ENCODE data around the gene OR1L8.
"Not testable (repeated sequence)": the region's sequence is repeated elsewhere in the genome, so short reads cannot be mapped to it uniquely, and the experiment has no call there.

OR1L8 gene

DNA sequence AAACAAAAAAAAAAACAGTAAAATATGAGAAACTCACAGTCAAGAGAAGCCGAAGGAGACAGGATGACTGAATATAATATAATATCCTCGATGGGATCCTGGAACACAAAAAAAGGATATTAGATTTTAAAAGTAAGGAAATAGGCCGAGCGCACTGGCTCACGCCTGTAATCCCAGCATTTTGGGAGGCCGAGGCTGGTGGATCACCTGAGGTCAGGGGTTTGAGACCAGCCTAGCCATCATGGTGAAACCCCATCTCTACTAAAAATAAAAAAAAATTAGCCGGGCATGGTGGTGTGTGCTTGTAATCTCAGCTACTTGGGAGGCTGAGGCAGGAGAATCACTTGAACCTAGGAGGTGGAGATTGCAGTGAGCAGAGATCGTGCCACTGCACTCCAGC, at the start of gene OR1L8:
Gene OR1L8, minus strand, starts transcription at position 101 of the 400 bp plus-strand sequence. CDS start 14,907 bp downstream, outside the sequence.
- not testable (repeated sequence) for DNase-seq

GRCh38 chr9:122619996-122620395, 36.8 kb upstream of the OR1L8 start:
- no peak for DNase-seq

GRCh38 chr9:122614362-122614761, 31.2 kb upstream of the OR1L8 start, which contains the start of gene OR1Q1:
TSS of gene OR1Q1 (plus strand) at chr9:122614738. CDS start at chr9:122614738, 0 bp downstream.
- no peak for DNase-seq

DNA sequence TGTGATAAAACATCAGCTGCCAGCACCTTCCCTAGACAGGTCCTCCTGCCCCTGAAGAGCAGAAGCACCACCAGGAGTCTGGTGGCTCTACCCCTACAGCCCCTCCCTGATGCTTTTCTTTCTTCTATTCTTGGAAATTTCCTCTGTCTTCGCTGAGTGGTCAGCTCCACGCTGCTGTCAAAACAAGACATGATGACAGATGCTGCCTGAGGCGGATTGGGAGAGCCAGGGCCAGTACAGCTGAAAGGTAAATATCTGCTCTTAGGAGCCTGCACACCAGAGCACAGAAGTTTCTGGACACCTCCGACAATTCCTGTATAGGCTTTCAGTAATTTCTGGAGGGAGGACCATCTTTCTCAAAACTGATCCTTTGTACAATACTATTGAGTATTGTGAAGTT, 26.6 kb upstream of the OR1L8 start:
- no peak for DNase-seq

GRCh38 chr9:122606587-122606986, 23.4 kb upstream of the OR1L8 start:
- no peak for DNase-seq

- DNase-seq, result no peak
Observed at GRCh38 chr9:122605691-122606090, 22.5 kb upstream of the OR1L8 start.

- DNase-seq, result peak; percentile 4
Observed at GRCh38 chr9:122580360-122580759, 2.8 kb downstream of the OR1L8 start.

DNA sequence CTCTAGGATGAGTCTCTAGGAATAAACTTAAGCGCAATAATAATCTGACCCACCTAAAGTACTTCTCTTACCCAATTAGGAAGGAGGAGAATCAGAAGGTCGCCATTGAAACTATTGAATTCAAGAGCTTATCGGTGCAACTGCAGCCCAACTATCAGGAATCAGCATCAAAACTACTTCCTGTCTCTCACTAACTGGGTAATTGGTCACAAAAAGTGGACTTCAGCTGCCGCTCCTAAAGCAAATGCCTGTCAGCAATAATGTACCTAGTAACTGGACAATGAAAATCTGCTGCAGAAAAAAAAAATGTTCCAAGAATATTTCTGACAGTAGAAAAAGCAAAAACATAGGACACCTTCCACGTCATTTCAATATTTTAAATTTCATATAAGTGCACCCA, 3.3 kb downstream of the OR1L8 start:
- no peak for DNase-seq

DNA sequence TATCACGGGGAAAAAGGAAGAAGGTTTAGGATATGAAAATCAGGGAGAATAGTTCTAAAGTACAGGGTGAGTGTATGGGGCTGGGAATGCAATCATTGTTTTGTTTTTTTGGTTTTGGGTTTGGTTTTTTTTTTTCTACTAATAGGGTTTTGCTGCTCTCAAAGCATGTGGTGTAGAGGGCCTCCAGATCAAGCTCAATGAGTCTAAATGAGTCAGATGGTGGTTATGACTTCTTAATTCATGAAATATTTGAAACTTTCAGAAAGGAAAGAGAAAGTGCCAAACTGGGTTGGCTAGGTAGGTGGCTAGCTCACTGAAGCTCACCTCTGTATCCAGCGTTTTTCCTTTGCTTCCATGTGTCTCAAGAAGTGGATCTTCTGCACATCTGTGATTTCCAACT, 10.7 kb downstream of the OR1L8 start:
- no peak for DNase-seq

DNA sequence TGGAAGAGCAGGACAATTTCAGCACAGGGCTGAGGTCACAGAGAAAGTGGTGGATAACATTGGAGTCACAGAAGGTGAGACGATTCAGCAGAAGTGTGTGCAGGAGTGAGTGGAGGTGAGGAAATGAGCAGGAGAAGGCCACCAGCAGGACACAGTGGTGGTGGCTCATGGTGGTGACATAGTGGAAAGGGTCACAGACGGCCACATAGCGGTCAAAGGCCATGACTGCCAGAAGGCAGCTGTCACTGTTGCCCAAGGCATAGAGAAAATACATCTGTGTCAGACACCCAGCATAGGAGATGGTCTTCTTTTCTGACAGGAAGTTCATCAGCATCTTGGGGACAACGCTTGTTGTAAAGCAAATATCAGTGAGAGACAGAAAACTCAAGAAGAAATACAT, 15.3 kb downstream of the OR1L8 start:
- DNase-seq, result no peak

DNA sequence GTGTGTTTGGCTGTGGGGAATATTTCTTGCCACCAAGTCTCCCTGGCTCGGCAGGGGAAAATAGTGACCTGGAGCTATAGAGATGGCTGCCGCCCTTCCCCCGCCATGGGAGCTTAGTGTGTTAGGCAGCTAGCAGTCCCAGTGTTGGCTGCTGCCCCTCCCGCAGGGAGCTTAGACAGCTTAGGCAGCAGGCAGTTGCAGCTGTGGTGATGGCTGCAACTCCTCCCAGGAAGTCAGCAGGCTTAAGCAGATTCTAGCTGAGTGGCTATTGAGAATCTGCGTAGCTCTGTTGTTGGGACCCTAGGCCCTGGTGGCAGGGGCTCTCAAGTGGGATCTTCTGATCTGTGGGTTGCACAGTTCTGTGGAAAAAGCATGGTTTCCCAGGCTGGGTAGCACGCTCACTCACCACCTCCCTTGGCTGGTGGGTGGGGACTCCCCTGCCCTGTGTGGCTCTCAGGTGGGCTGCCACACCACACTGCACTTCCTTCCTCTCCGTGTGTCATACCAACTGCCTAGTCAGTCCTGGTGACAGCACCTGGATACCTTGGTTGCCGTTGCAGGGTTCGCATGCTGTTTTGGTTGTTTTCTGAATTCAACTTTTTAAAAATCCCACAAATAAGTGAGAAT, 20.9 kb downstream of the OR1L8 start:
- DNase-seq, result no peak

GRCh38 chr9:122561446-122561845, 21.7 kb downstream of the OR1L8 start:
- DNase-seq, result no peak

GRCh38 chr9:122552812-122553211, 30.4 kb downstream of the OR1L8 start, which contains the start of gene OR1N2:
TSS of gene OR1N2 (plus strand) at chr9:122553112. CDS start at chr9:122553212, 100 bp downstream.
- DNase-seq, result no peak

- DNase-seq, result no peak
Observed at GRCh38 chr9:122551371-122551770, 31.8 kb downstream of the OR1L8 start.

DNA sequence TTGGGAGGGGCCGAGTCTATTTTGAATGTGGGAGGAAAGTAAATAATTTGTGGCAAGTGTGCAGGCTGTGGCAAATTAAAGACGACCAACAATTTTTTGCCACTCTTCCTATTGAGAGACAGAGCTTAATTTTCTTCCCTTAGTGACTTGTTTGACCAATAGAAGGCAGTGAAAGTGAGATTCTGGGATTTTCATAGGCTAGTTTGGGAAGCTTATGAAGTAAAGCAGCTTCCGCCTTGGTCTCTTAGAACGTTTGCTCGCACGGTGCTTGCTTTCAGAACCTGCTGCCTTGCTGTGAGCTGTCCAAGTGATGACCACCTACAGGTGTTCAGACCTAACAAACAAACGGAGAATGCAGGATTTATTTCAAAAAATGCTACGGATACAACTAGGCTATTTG, 37.0 kb downstream of the OR1L8 start:
- no peak for DNase-seq

- no peak for DNase-seq
Observed at GRCh38 chr9:122538757-122539156, 44.4 kb downstream of the OR1L8 start.

- DNase-seq, result not testable (repeated sequence)
Observed at GRCh38 chr9:122537066-122537465, 46.1 kb downstream of the OR1L8 start.

GRCh38 chr9:122536134-122536533, 47.0 kb downstream of the OR1L8 start:
- DNase-seq, result no peak

GRCh38 chr9:122531157-122531556, 52.0 kb downstream of the OR1L8 start:
- not testable (repeated sequence) for DNase-seq

DNA sequence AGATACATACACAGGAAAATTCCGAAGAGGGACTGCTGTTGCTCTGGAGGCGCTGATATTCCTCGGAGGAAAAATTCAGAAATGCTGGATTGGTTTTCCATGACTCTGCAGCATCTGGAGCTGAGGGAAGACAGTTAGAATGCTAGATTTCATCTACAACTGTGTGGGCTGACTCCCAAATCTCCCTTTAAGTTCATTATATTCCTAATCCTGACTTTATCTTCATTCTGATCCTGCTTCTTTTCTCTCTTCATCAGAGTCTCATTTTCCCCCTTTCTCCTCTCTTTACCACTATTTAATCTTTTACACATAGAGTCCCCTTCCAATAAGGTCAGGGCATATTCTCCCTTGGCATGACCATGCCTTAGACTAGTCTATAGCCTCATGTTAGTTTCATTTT, 56.0 kb downstream of the OR1L8 start, which contains the start of gene OR1N1:
Gene OR1N1, minus strand, starts transcription at position 101 of the 400 bp plus-strand sequence. Its CDS starts 0 bp downstream, at position 101.
- no peak for DNase-seq

GRCh38 chr9:122526602-122527001, 56.6 kb downstream of the OR1L8 start:
- DNase-seq, result no peak

DNA sequence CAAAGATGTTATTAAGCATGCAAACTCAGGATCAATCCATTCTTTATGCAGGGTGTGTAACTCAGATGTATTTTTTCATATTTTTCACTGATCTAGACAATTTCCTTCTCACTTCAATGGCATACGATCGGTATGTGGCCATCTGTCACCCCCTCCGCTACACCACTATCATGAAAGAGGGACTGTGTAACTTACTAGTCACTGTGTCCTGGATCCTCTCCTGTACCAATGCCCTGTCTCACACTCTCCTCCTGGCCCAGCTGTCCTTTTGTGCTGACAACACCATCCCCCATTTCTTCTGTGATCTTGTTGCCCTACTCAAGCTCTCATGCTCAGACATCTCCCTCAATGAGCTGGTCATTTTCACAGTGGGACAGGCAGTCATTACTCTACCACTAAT, 63.8 kb downstream of the OR1L8 start:
- no peak for DNase-seq

DNA sequence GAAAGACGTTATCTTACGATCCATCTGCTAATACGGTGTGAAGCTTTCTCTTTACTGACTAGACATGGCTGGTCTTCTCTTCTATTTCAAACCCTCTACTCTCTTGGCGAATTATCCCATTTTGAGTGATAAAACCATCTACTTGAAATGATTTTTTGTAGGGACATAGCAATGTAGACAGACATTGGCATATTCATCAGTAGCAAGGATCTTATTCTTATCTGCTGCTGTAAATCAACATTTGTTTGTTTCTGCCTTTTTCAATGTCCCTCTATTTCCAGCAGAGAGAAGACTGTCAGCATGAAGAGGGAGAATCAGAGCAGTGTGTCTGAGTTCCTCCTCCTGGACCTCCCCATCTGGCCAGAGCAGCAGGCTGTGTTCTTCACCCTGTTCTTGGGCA, 64.3 kb downstream of the OR1L8 start, which contains the start of gene OR1J4:
Gene OR1J4, plus strand, starts transcription at position 301 of the 400 bp plus-strand sequence. Its CDS starts 0 bp downstream, at position 301.
- DNase-seq, result no peak

GRCh38 chr9:122518226-122518625, 65.0 kb downstream of the OR1L8 start:
- DNase-seq, result no peak
